ENCODE measurements around the gene METTL21C. TPM values are rescaled to one million over a fixed set of nuclear protein-coding genes. Genes with fewer than 3 reads are reported as not detected.

METTL21C gene
- total RNA-seq, 1 donor from 2014 or later: 8.9 TPM

GRCh38 chr13:102697264-102697663 is 2.4 kb upstream of the METTL21C start:
- DNase-seq: no peak

DNA sequence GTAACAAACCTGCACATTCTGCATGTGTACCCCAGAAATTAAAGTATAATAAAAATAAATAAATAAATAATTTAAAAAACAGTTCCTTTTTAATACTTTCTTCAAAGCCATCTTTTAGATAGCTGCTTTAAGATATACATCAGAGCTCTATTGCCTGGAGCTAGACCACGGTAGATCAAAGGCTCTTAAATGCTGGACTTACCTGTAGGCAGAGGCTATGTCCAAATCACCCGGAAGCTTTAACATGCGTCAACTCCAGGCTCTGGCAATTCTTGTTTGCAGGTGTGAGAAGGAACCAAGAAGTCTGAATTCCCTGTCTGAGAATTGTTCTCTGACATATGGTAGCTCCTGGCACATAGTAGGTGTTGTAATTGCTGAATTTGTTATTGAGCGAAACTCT is 1.6 kb upstream of the METTL21C start:
- no peak for DNase-seq

- DNase-seq: no peak
Measured at GRCh38 chr13:102693776-102694175, 1.1 kb downstream of the METTL21C start.

- no peak for DNase-seq
Measured at GRCh38 chr13:102693250-102693649, 1.6 kb downstream of the METTL21C start.

- no peak for DNase-seq
Measured at GRCh38 chr13:102692491-102692826, 2.4 kb downstream of the METTL21C start.

- DNase-seq: no peak
Measured at GRCh38 chr13:102690883-102691282, 4.0 kb downstream of the METTL21C start.

GRCh38 chr13:102688306-102688973 is 6.4 kb downstream of the METTL21C start:
- DNase-seq: peak; percentile 67

- no peak for DNase-seq
Measured at GRCh38 chr13:102687520-102687919, 7.3 kb downstream of the METTL21C start.

- DNase-seq: no peak
Measured at GRCh38 chr13:102686024-102686423, 8.8 kb downstream of the METTL21C start.

- DNase-seq: no peak
Measured at GRCh38 chr13:102683637-102684036, 11.2 kb downstream of the METTL21C start.

GRCh38 chr13:102682727-102683126 is 12.1 kb downstream of the METTL21C start:
- DNase-seq: no peak

- no peak for DNase-seq
Measured at GRCh38 chr13:102682211-102682610, 12.6 kb downstream of the METTL21C start.

DNA sequence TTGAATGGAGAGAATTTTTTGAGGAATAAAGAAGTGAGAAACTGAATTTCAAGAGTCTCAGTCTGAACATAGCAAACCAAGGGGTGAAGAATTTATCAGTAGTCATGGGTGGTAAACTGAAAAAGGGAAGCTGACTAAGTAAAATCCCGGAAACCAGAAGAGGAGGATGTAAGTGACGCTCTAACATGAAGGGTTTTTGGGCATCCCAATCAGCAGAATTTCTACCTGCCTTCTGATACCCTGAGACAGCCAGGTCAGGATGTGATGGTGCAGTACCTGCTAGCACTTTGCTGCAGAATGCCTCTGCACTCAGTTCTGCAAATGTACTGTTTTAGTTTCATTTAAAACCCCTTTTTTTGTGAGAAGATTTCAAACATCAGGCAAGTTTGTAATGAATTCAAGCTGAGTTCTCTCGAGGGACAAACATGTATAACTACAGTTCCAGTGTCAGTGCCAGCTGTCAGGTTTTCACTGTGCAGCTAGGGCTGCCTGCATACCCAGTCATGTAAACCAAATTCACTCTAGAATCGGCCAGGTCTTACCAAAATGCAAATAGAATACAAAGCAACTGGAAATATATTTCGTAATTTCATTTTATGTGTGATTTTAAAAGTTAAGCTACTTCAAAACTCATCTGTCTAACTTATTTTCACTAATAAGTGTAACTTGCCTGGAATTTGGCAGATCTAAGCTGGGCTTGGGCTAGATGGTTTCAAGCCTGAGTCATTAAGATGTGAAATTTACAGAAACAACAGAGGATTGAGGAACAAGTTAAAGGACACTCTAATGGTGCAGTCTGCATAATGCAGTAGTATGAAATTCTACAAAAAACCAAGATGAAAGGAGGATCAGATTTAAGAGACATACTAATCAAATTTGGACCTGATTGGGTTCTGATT is 13.8 kb downstream of the METTL21C start:
- DNase-seq: no peak

DNA sequence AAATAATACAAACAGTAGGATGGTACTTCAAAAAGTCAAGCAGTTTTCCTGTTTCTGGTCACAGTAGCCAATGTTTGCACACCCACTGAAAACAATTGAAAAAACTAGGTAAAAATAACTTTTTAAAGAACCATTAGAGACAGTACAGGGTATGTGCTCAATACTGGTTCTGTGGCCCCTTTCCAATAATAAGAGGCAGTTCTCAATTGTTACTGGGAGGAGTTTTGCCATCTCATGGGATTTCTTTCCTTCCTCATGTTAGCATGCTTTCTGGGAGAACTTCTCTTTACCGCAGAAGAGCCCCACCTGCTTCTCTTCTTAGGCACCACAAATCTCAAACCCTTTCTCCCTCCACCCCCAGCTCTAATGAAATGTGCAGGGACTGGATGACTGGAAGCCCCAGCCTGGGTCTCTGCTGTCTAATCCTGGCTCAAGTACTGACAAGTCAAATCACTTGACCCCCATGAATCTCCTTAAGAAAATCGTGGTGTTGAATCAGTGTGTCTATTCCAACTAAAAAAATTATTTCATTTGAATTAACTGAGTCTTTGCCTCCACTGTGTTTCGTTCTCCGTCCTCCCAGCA is 14.6 kb downstream of the METTL21C start:
- no peak for DNase-seq

DNA sequence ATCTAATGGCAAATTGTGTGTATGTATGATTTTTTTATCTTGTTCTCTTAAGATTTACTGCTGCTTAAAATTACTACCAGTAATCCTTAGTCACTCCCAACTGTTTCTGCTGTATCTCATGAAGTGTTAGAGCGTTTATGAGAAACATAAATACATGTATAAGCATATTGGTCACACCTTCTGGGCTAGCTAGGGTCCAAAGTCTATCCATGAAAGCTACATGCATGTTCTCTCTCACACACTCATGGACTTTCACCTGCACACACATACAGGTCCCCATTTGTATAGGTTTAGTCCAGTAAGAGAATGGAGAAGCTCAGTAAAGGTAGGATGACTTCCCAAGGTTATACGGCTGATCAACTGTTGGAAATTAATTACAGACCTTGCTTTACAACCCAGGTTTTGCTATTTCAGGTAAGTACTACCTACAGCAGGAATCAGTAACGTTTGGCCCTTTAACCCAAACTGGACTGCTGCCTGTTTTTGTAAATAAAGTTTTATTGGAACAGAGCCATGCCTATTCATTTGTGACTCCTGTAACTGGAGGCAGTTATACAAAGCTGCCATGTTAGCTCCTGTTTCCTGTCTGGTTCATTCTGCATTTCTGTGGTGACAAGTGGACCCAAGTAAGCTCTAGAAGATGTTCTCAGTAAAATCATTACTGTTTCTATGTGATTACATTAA is 15.3 kb downstream of the METTL21C start:
- DNase-seq: no peak

DNA sequence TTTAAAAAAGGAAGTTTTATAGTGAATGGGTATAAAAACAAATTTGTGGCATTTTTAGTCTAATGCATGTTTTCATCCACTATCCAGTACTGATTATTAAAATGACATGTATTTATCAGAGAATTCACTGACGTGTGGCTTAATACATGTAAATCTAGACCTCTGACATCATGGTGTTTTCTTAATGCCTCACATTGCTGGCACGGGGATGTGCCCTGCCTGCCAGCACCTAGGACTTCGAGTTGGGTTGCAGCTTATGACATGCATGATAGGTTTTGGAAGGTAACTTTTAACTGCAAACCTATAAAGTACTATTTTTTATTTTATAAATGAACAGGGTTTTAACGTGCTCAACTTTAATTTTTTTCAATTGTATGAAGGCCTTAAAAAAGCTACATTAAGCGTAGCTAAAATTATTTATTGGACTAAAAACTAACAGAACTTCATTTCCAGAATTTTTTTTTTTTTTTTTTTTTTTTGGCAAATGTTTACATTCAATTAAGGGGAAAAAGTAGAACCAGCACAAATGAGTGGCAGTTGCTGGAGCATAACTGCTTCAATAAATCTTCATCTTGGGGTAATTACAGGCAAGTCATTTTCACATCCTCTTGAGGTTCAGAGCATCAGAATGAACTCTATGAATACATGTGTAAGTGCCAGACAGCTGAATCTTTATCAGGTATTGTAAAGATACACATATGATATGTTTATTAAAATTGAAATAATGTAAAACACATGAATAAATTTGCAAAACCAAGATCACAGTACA is 16.3 kb downstream of the METTL21C start:
- DNase-seq: no peak

GRCh38 chr13:102677122-102677521 is 17.7 kb downstream of the METTL21C start:
- peak; percentile 25 for DNase-seq

GRCh38 chr13:102675115-102675514 is 19.7 kb downstream of the METTL21C start:
- DNase-seq: no peak

GRCh38 chr13:102670130-102670529 is 24.7 kb downstream of the METTL21C start:
- DNase-seq: no peak

DNA sequence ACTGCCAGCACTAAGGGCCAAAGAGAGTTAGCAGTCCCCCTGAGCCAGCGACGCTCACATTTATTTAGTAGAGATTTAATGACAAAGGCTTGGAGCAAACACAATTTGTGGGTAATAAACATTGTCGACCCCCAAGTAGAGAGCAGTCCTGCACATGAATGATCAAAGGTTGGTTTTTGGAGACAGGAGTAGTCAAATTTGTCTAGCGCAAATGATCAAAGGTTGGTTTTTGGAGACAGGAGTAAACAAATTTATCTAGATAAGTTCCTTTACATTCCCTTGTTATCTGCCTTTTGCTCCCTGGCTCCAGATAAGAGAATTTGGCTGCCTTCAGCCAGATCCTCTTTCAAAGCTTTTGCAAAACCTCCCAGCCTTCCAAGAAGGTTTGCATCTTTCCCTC is 26.9 kb downstream of the METTL21C start:
- DNase-seq: no peak

DNA sequence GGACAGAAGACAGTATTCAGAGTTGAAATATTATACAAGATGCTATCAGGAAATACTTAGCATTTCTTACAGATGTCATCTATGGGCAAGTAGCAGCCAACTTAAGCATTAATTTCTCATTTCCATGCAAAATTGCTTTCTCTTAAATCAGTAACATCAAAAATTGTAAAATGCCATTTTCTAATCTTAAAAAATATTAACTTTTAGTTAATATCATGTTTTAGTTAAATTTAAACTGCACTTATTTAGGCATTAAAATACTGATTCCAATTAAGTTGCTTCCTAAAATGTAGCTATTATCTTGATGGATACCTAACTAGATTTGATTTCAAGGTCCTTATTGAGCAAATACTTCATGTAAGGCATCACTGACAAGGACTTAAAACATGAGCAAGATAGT is 27.8 kb downstream of the METTL21C start:
- DNase-seq: no peak

DNA sequence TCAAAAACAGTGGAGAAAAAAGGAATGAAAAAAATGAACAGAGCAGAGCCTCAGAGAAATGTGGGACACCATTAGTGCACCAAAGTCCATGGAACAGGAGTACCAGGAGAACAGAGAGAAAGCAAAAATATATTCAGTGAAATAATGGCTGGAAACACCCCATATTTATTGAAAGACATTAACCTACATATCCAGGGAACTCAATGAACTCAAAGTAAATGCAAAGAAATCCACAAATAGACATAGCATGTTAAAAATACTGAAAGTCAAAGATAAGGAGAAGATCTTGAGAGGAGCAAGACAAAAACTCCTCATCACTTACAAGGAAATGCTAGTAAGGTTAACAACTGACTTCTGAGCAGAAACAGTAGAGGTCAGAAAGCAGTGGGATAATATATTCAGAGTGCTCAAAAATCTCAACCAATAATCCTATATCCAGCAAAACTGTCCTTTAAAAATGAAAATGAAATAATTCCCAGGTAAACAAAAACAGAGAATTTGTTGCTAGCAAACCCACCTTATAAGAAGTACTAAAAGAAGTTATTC is 35.6 kb downstream of the METTL21C start:
- DNase-seq: no peak
